H9 (cell line): ENCODE data around the gene SLC12A8. TPM values are rescaled to one million over a fixed set of nuclear protein-coding genes. Genes with fewer than 3 reads are reported as not detected.

Experiments used
- DNase-seq: peaks from one replicate; pipeline ENCODE4 v3.0.0-alpha.2; 2017
- H2AFZ ChIP-seq: one replicate; pipeline ENCODE4 v1.6.1; 2013; ENCODE audit warnings: mild to moderate bottlenecking, low read length, control low read depth, moderate library complexity
- H2AK5ac ChIP-seq: 2 replicates; pipeline ENCODE4 v1.6.1; 2013; ENCODE audit warnings: low read length, control low read depth, mixed read lengths; ENCODE audit not compliant: insufficient read length
- H2BK120ac ChIP-seq: one replicate; pipeline ENCODE4 v1.6.1; 2013; ENCODE audit warnings: low read depth, mild to moderate bottlenecking, low read length, control low read depth, inconsistent platforms; ENCODE audit not compliant: poor library complexity, severe bottlenecking
- H2BK12ac ChIP-seq: 2 replicates; pipeline ENCODE4 v1.6.1; 2013; ENCODE audit warnings: low read length, control low read depth, mixed read lengths, low read depth; ENCODE audit not compliant: insufficient read length
- H2BK15ac ChIP-seq: 2 replicates; pipeline ENCODE4 v1.6.1; 2013; ENCODE audit warnings: low read depth, low read length, control low read depth
- H2BK20ac ChIP-seq: one replicate; pipeline ENCODE4 v1.6.1; 2013; ENCODE audit warnings: low read depth, mild to moderate bottlenecking, low read length, control low read depth, inconsistent platforms; ENCODE audit not compliant: poor library complexity, severe bottlenecking
- H2BK5ac ChIP-seq: 2 replicates; pipeline ENCODE4 v1.6.1; 2013; ENCODE audit warnings: low read length, control low read depth, mixed read lengths; ENCODE audit not compliant: insufficient read length
- H3K14ac ChIP-seq: 2 replicates; pipeline ENCODE4 v1.6.1; 2013; ENCODE audit warnings: low read length, control low read depth; ENCODE audit not compliant: insufficient read depth
- H3K18ac ChIP-seq: 2 replicates; pipeline ENCODE4 v1.6.1; 2013; ENCODE audit warnings: low read depth, mild to moderate bottlenecking, mixed read lengths, low read length, control low read depth; ENCODE audit not compliant: insufficient read length
- H3K23ac ChIP-seq: 2 replicates; pipeline ENCODE4 v1.6.1; 2013; ENCODE audit warnings: low read length, control low read depth, mixed read lengths, low read depth; ENCODE audit not compliant: insufficient read length
- H3K23me2 ChIP-seq: 2 replicates; pipeline ENCODE4 v1.6.1; 2013; ENCODE audit warnings: low read depth, mild to moderate bottlenecking, mixed read lengths, low read length, control low read depth; ENCODE audit not compliant: insufficient read length, poor library complexity, severe bottlenecking
- H3K27ac ChIP-seq: 2 replicates; pipeline ENCODE4 v1.5.1; 2013; ENCODE audit warnings: low read length, control low read depth, mixed read lengths, low read depth; ENCODE audit not compliant: insufficient read length
- H3K27me3 ChIP-seq: 2 replicates; pipeline ENCODE4 v1.6.1; 2013; ENCODE audit warnings: low read length, control low read depth, inconsistent platforms; ENCODE audit not compliant: insufficient read depth
- H3K4ac ChIP-seq: 2 replicates; pipeline ENCODE4 v1.6.1; 2013; ENCODE audit warnings: low read depth, mild to moderate bottlenecking, control low read depth, inconsistent platforms, low read length, moderate library complexity
- H3K4me1 ChIP-seq: 2 replicates; pipeline ENCODE4 v1.6.1; 2013; ENCODE audit warnings: low read length, control low read depth, inconsistent platforms; ENCODE audit not compliant: insufficient read depth
- H3K4me2 ChIP-seq: 2 replicates; pipeline ENCODE4 v1.6.1; 2013; ENCODE audit warnings: low read length, control low read depth, mixed read lengths; ENCODE audit not compliant: insufficient read length, insufficient read depth
- H3K56ac ChIP-seq: 2 replicates; pipeline ENCODE4 v1.6.1; 2013; ENCODE audit warnings: low read depth, mild to moderate bottlenecking, mixed read lengths, low read length, control low read depth; ENCODE audit not compliant: insufficient read length
- H3K79me1 ChIP-seq: 2 replicates; pipeline ENCODE4 v1.6.1; 2013; ENCODE audit warnings: low read depth, mild to moderate bottlenecking, moderate library complexity, low read length, control low read depth, inconsistent platforms; ENCODE audit not compliant: insufficient read depth, poor library complexity, severe bottlenecking
- H3K79me2 ChIP-seq: 2 replicates; pipeline ENCODE4 v1.6.1; 2013; ENCODE audit warnings: low read length, control low read depth, inconsistent platforms; ENCODE audit not compliant: insufficient read depth
- H3K9ac ChIP-seq: 2 replicates; pipeline ENCODE4 v1.6.1; 2013; ENCODE audit warnings: low read length, control low read depth, mixed read lengths; ENCODE audit not compliant: insufficient read length; ENCODE audit errors: extremely low read depth
- H3K9me3 ChIP-seq: one replicate; pipeline ENCODE4 v1.6.1; 2013; ENCODE audit warnings: low read depth, low read length, inconsistent platforms; ENCODE audit not compliant: control insufficient read depth
- H3T11ph ChIP-seq: one replicate; pipeline ENCODE4 v1.6.1; 2013; ENCODE audit warnings: mild to moderate bottlenecking, low read length, control low read depth, inconsistent platforms
- H4K20me1 ChIP-seq: one replicate; pipeline ENCODE4 v1.6.1; 2013; ENCODE audit not compliant: control insufficient read depth, insufficient read length, insufficient read depth
- H4K5ac ChIP-seq: 2 replicates; pipeline ENCODE4 v1.6.1; 2013; ENCODE audit warnings: low read depth, mild to moderate bottlenecking, mixed read lengths, low read length, control low read depth; ENCODE audit not compliant: insufficient read length
- H4K8ac ChIP-seq: replicated peaks from 2 replicates; pipeline ENCODE4 v1.6.1; 2013; ENCODE audit warnings: low read length, control low read depth, mixed read lengths, low read depth; ENCODE audit not compliant: insufficient read length
- H4K91ac ChIP-seq: 2 replicates; pipeline ENCODE4 v1.6.1; 2013; ENCODE audit warnings: low read depth, mild to moderate bottlenecking, moderate library complexity, mixed read lengths, low read length, control low read depth; ENCODE audit not compliant: insufficient read length
- H3K27ac Mint-ChIP-seq, 3 experiments: 2 replicates in 2 of 3; 3 replicates in 1 of 3; pipeline ENCODE4 v1.8.0; 2020 to 2021; ENCODE audit warnings: mixed read lengths in 3 of 3, mild to moderate bottlenecking in 1 of 3, moderate library complexity in 1 of 3
- H3K27me3 Mint-ChIP-seq: 2 replicates; pipeline ENCODE4 v1.8.0; 2021; ENCODE audit warnings: low read depth, mild to moderate bottlenecking, moderate library complexity, mixed read lengths
- H3K36me3 Mint-ChIP-seq, 3 experiments: 2 replicates in 2 of 3; 3 replicates in 1 of 3; pipeline ENCODE4 v1.8.0; 2020 to 2021; ENCODE audit warnings: low read depth in 3 of 3, mixed read lengths in 3 of 3; ENCODE audit not compliant: insufficient read depth in 1 of 3
- H3K4me1 Mint-ChIP-seq, 2 experiments: 2 replicates each; pipeline ENCODE4 v1.8.0; 2020; ENCODE audit warnings: mixed read lengths in 2 of 2
- H3K4me3 Mint-ChIP-seq, 2 experiments: 2 replicates in 1 of 2; 3 replicates in 1 of 2; pipeline ENCODE4 v1.8.0; 2020 to 2021; ENCODE audit warnings: mild to moderate bottlenecking in 2 of 2, mixed read lengths in 2 of 2, moderate library complexity in 1 of 2
- H3K9me3 Mint-ChIP-seq, 2 experiments: 2 replicates in 1 of 2; 3 replicates in 1 of 2; pipeline ENCODE4 v1.8.0; 2020; ENCODE audit warnings: mild to moderate bottlenecking in 2 of 2, mixed read lengths in 2 of 2, moderate library complexity in 1 of 2
- CTCF ChIP-seq: fragments of 200-600 bp; sonication (generic); conservative IDR thresholded peaks from 3 replicates; pipeline ENCODE4 v1.8.0; 2021; ENCODE audit warnings: antibody characterized with exemption, mild to moderate bottlenecking
- WGBS: extraction: QIAGEN DNeasy Blood & Tissue Kit; methylation state at CpG from one replicate; pipeline ENCODE4 v1.1.7; 2013; ENCODE audit warnings: missing lambda C conversion rate, low lambda C conversion rate, mixed read lengths; ENCODE audit not compliant: insufficient read length; ENCODE audit errors: extremely low coverage; 5-methylcytosine and 5-hydroxymethylcytosine counted together
- total RNA-seq: library from RNA; stranded (reverse); gene quantifications from 2 replicates; pipeline ENCODE4 v1.2.1, GENCODE V29; 2021

The SLC12A8 gene
- total RNA-seq, 1 experiment from 2014 or later: 8.2 TPM

GRCh38 chr3:125202197-125202596 is 10.4 kb downstream of the SLC12A8 start:
- Histone ChIP-seq H2BK12ac (no peak overlapping the region), H3K4me2 (no peak overlapping the region), H3K4me1 (no peaks in the 10 kb centered on the region), H3K4ac (no peak overlapping the region), H3K23me2 (no peaks in the 10 kb centered on the region), H2BK15ac (no peak overlapping the region), H3K23ac (no peak overlapping the region), H2AK5ac (no peak overlapping the region), H3K27ac (no peak overlapping the region), H3K56ac (no peak overlapping the region), H2BK5ac (no peak overlapping the region), H3K14ac (no peak overlapping the region), H2AFZ (no peak overlapping the region), H3K79me2 (no peaks in the 10 kb centered on the region), H4K5ac (no peak overlapping the region), H3T11ph (no peak overlapping the region), H2BK20ac (no peak overlapping the region), H2BK120ac (no peak overlapping the region), H3K9me3 (no peaks in the 10 kb centered on the region), H3K9ac (no peak overlapping the region), H4K20me1 (no peaks in the 10 kb centered on the region), H3K18ac (no peak overlapping the region), H4K8ac (no peak overlapping the region), H3K79me1 (no peaks in the 10 kb centered on the region), H3K27me3 (no peaks in the 10 kb centered on the region), H4K91ac (no peak overlapping the region)
- no peak overlapping the region for H3K4me3 Mint-ChIP-seq
- H3K9me3 Mint-ChIP-seq: no peaks in the 10 kb centered on the region; a peak in 1 of 5 replicates
- 0 out of 4 replicates have a peak, but pooled peaks cover 0 to 2% of the 10 kb centered on the region in 2 experiments for H3K4me1 Mint-ChIP-seq
- WGBS: no CpG with 5 or more reads among the region's 4 CpGs
- TF ChIP-seq CTCF: peak; percentile 74
- H3K36me3 Mint-ChIP-seq: peaks cover 0 to 5% (median 2%) of the 10 kb centered on the region in 3 experiments; a peak in 3 of 7 replicates
- H3K27ac Mint-ChIP-seq: no peak overlapping the region; a peak in 1 of 7 replicates
- H3K27me3 Mint-ChIP-seq: no peaks in the 10 kb centered on the region
- no peak for DNase-seq
